ENCODE measurements around the gene SRGAP3. TPM values are rescaled to one million over a fixed set of nuclear protein-coding genes. Genes with fewer than 3 reads are reported as not detected.

SRGAP3 gene
- total and polyA plus RNA-seq, 2 donors (not counting 1 experiment from before 2014, with no cell fraction given): 0.92 to 12.4 TPM

GRCh38 chr3:8981700-8982099, 267.7 kb downstream of the SRGAP3 start:
- Histone ChIP-seq H3K4me3 (replicated peaks in 1 of 4; ENCODE audit: control extremely low read depth in 1 of 4, insufficient read depth in 1 of 4, low read depth in 3 of 4, low read length in 4 of 4) (no peak overlapping the region), H3K36me3 (ENCODE audit: control insufficient read depth, insufficient read depth, low read length) (no peaks in the 10 kb centered on the region), H3K27ac (ENCODE audit: insufficient read depth, low read length) (no peak overlapping the region), H2AFZ (ENCODE audit: low read length) (no peak overlapping the region), H3K9me3 (ENCODE audit: control insufficient read depth, insufficient read depth, low read depth, low read length) (no peaks in the 10 kb centered on the region), H3K27me3 (ENCODE audit: control insufficient read depth, insufficient read depth, low read length) (no peaks in the 10 kb centered on the region), H3K79me2 (ENCODE audit: control insufficient read depth, insufficient read depth, low read length) (no peaks in the 10 kb centered on the region), H3K4me2 (ENCODE audit: extremely low read depth, insufficient read depth, low read length) (no peak overlapping the region), H3K9ac (ENCODE audit: insufficient read depth, low read length) (no peak overlapping the region), H3K4me1 (ENCODE audit: control insufficient read depth, extremely low read depth, insufficient read depth, low read length) (no peaks in the 10 kb centered on the region), H4K20me1 (ENCODE audit: control insufficient read depth, extremely low read depth, insufficient read depth, low read length) (no peaks in the 10 kb centered on the region)
- no peak for DNase-seq (ENCODE audit: low read depth in 2 of 2)
- TF ChIP-seq CTCF (conservative IDR thresholded peaks at IDR 0.05 in 1 of 2, IDR thresholded peaks at IDR 0.05 in 1 of 2; ENCODE audit: low read depth in 1 of 2, low read length in 2 of 2) (no peak), EZH2 (IDR thresholded peaks at IDR 0.05; ENCODE audit: low read length, missing control alignments) (no peak)

GRCh38 chr3:8981296-8981695, 268.1 kb downstream of the SRGAP3 start:
- H3K27ac ChIP-seq (ENCODE audit: insufficient read depth, low read length): no peak overlapping the region

GRCh38 chr3:8980756-8981257, 268.6 kb downstream of the SRGAP3 start:
- Histone ChIP-seq H3K79me2 (ENCODE audit: control insufficient read depth, insufficient read depth, low read length) (no peaks in the 10 kb centered on the region), H3K9me3 (ENCODE audit: control insufficient read depth, insufficient read depth, low read depth, low read length) (no peaks in the 10 kb centered on the region), H3K4me1 (ENCODE audit: control insufficient read depth, extremely low read depth, insufficient read depth, low read length) (no peaks in the 10 kb centered on the region), H2AFZ (ENCODE audit: low read length) (no peak overlapping the region), H3K9ac (ENCODE audit: insufficient read depth, low read length) (no peak overlapping the region), H3K4me2 (ENCODE audit: extremely low read depth, insufficient read depth, low read length) (no peak overlapping the region), H3K27me3 (ENCODE audit: control insufficient read depth, insufficient read depth, low read length) (peaks cover 5% of the 10 kb centered on the region), H3K27ac (ENCODE audit: insufficient read depth, low read length) (no peak overlapping the region), H3K36me3 (ENCODE audit: control insufficient read depth, insufficient read depth, low read length) (no peaks in the 10 kb centered on the region), H3K4me3 (replicated peaks in 1 of 4; ENCODE audit: control extremely low read depth in 1 of 4, insufficient read depth in 1 of 4, low read depth in 3 of 4, low read length in 4 of 4) (no peak overlapping the region), H4K20me1 (ENCODE audit: control insufficient read depth, extremely low read depth, insufficient read depth, low read length) (no peaks in the 10 kb centered on the region)
- TF ChIP-seq EZH2 (IDR thresholded peaks at IDR 0.05; ENCODE audit: low read length, missing control alignments) (no peak), CTCF (conservative IDR thresholded peaks at IDR 0.05 in 1 of 2, IDR thresholded peaks at IDR 0.05 in 1 of 2; ENCODE audit: low read depth in 1 of 2, low read length in 2 of 2) (no peak)
- DNase-seq (ENCODE audit: low read depth in 2 of 2): no peak

More at GRCh38 chr3:8981296-8981695, 268.1 kb downstream of the SRGAP3 start:
- H3K79me2 ChIP-seq (ENCODE audit: control insufficient read depth, insufficient read depth, low read length): no peaks in the 10 kb centered on the region
- H3K4me3 ChIP-seq (replicated peaks in 1 of 4; ENCODE audit: control extremely low read depth in 1 of 4, insufficient read depth in 1 of 4, low read depth in 3 of 4, low read length in 4 of 4): no peak overlapping the region
- no peaks in the 10 kb centered on the region for H3K9me3 ChIP-seq (ENCODE audit: control insufficient read depth, insufficient read depth, low read depth, low read length)
- H2AFZ ChIP-seq (ENCODE audit: low read length): no peak overlapping the region
- no peaks in the 10 kb centered on the region for H4K20me1 ChIP-seq (ENCODE audit: control insufficient read depth, extremely low read depth, insufficient read depth, low read length)
- no peaks in the 10 kb centered on the region for H3K36me3 ChIP-seq (ENCODE audit: control insufficient read depth, insufficient read depth, low read length)
- no peak overlapping the region for H3K9ac ChIP-seq (ENCODE audit: insufficient read depth, low read length)
- H3K4me2 ChIP-seq (ENCODE audit: extremely low read depth, insufficient read depth, low read length): no peak overlapping the region
- H3K4me1 ChIP-seq (ENCODE audit: control insufficient read depth, extremely low read depth, insufficient read depth, low read length): no peaks in the 10 kb centered on the region
- no peak for TF ChIP-seq CTCF (conservative IDR thresholded peaks at IDR 0.05 in 1 of 2, IDR thresholded peaks at IDR 0.05 in 1 of 2; ENCODE audit: low read depth in 1 of 2, low read length in 2 of 2)
- TF ChIP-seq EZH2 (IDR thresholded peaks at IDR 0.05; ENCODE audit: low read length, missing control alignments): peak; percentile 43
- H3K27me3 ChIP-seq (ENCODE audit: control insufficient read depth, insufficient read depth, low read length): peaks cover 3% of the 10 kb centered on the region
- no peak for DNase-seq (ENCODE audit: low read depth in 2 of 2)
